Measurements from ENCODE around the gene PPP2R2B. TPM values are rescaled to one million over a fixed set of nuclear protein-coding genes. Genes with fewer than 3 reads are reported as not detected.

Gene PPP2R2B
- total RNA-seq, 4 donors from 2014 or later: 1.2 to 2.9 (median 1.9) TPM

GRCh38 chr5:146893991-146894390 lies 15.4 kb upstream of the PPP2R2B start:
- no peaks in the 10 kb centered on the region for H3K9me3 ChIP-seq
- H3K36me3 ChIP-seq: no peaks in the 10 kb centered on the region
- DNase-seq: no peak
- no peak overlapping the region for H3K27ac ChIP-seq
- TF ChIP-seq POLR2A (IDR thresholded peaks at IDR 0.05) (no peak), CTCF (IDR thresholded peaks at IDR 0.05) (no peak)
- no peaks in the 10 kb centered on the region for H3K4me1 ChIP-seq
- no peaks in the 10 kb centered on the region for H3K27me3 ChIP-seq
- no peak overlapping the region for H3K4me3 ChIP-seq

- H3K9me3 ChIP-seq: no peaks in the 10 kb centered on the region
- H3K4me3 ChIP-seq: no peak overlapping the region
- TF ChIP-seq CTCF (IDR thresholded peaks at IDR 0.05): no peak
- no peak for TF ChIP-seq POLR2A (IDR thresholded peaks at IDR 0.05)
- H3K4me1 ChIP-seq: no peaks in the 10 kb centered on the region
- no peaks in the 10 kb centered on the region for H3K27me3 ChIP-seq
- no peak for DNase-seq
- H3K27ac ChIP-seq: no peak overlapping the region
- no peaks in the 10 kb centered on the region for H3K36me3 ChIP-seq
Observed at GRCh38 chr5:146892231-146892630, 13.7 kb upstream of the PPP2R2B start.

- Histone ChIP-seq H3K27me3 (no peaks in the 10 kb centered on the region), H3K4me3 (no peak overlapping the region), H3K27ac (no peak overlapping the region), H3K4me1 (no peaks in the 10 kb centered on the region), H3K36me3 (no peaks in the 10 kb centered on the region), H3K9me3 (no peaks in the 10 kb centered on the region)
- DNase-seq: no peak
- TF ChIP-seq POLR2A (IDR thresholded peaks at IDR 0.05): no peak
- TF ChIP-seq CTCF (IDR thresholded peaks at IDR 0.05): no peak
Observed at GRCh38 chr5:146891511-146891910, 13.0 kb upstream of the PPP2R2B start.

- no peaks in the 10 kb centered on the region for H3K4me1 ChIP-seq
- no peaks in the 10 kb centered on the region for H3K36me3 ChIP-seq
- TF ChIP-seq CTCF (IDR thresholded peaks at IDR 0.05) (no peak), POLR2A (IDR thresholded peaks at IDR 0.05) (no peak)
Observed at GRCh38 chr5:146890731-146891440, 12.3 kb upstream of the PPP2R2B start.

GRCh38 chr5:146890066-146890465 lies 11.5 kb upstream of the PPP2R2B start:
- TF ChIP-seq POLR2A (IDR thresholded peaks at IDR 0.05) (no peak), CTCF (IDR thresholded peaks at IDR 0.05) (no peak)
- no peak for DNase-seq
- Histone ChIP-seq H3K4me1 (no peaks in the 10 kb centered on the region), H3K9me3 (no peaks in the 10 kb centered on the region), H3K36me3 (no peaks in the 10 kb centered on the region), H3K27me3 (no peaks in the 10 kb centered on the region), H3K4me3 (no peak overlapping the region), H3K27ac (no peak overlapping the region)

More at GRCh38 chr5:146890731-146891440, 12.3 kb upstream of the PPP2R2B start:
- Histone ChIP-seq H3K27me3 (no peaks in the 10 kb centered on the region), H3K4me3 (no peak overlapping the region), H3K27ac (no peak overlapping the region), H3K9me3 (no peaks in the 10 kb centered on the region)
- DNase-seq: no peak

All from Peyer's patch (tissue), 4 donors.